HG02970 (cell line): Measurements from ENCODE around the gene ARMH2.
"Not testable (repeated sequence)": the region's sequence is repeated elsewhere in the genome, so short reads cannot be mapped to it uniquely, and the experiment has no call there.

Experiments
- ATAC-seq: cut with Tn5 transposase; IDR thresholded peaks from one replicate; pipeline ENCODE4 v1.9.1; 2021; ENCODE audit warnings: mild to moderate bottlenecking, moderate library complexity, moderate number of reproducible peaks; ENCODE audit not compliant: unreplicated experiment, low FRiP score

Gene ARMH2

DNA sequence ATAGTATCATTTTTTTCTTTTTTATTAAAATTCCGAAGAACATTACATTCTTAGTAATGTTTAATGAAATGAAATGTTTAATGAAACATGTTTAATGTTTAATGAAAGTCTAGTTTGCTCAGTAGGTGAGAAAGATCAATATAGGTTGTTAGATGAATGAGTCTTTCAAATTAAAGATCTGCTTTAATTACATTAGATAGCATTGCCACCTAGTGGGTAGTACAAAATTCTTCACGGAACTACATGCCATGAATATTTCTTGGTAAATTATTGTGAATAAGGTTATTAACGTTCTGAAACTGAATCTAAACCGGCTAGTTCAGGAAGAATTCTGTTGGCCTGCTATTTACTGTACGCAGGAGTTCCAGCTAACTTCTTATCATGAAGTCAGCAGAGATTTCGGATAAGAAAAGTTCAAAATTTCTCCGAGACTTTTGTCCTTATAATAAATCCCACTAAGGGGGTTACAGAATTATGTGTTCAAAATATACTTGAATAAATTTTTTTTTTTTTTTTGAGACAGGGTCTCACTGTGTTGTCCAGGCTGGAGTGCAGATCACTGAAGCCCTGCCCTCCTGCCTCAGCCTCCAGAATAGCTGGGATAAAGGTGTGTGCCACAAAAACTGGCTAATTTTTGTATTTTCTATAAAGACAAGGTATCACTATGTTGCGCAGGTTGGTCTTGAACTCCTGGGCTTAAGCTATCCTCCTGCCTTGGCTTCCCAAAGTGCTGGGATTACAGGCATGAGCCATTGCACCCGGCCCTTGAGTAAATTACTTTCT lies 31.8 kb downstream of the ARMH2 start:
- ATAC-seq, result no peak

DNA sequence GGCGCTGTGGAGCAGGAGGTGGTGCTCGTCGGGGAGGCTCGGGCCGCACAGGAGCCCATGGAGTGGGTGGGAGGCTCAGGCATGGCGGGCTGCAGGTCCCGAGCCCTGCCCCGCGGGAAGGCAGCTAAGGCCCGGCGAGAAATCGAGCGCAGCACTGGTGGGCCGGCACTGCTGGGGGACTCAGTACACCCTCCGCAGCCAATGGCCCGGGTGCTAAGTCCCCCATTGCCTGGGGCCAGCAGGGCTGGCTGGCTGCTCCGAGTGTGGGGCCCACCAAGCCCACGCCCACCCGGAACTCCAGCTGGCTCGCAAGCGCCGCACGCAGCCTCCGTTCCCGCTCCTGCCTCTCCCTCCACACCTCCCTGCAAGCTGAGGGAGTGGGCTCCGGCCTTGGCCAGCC lies 32.7 kb downstream of the ARMH2 start:
- ATAC-seq, result not testable (repeated sequence)

DNA sequence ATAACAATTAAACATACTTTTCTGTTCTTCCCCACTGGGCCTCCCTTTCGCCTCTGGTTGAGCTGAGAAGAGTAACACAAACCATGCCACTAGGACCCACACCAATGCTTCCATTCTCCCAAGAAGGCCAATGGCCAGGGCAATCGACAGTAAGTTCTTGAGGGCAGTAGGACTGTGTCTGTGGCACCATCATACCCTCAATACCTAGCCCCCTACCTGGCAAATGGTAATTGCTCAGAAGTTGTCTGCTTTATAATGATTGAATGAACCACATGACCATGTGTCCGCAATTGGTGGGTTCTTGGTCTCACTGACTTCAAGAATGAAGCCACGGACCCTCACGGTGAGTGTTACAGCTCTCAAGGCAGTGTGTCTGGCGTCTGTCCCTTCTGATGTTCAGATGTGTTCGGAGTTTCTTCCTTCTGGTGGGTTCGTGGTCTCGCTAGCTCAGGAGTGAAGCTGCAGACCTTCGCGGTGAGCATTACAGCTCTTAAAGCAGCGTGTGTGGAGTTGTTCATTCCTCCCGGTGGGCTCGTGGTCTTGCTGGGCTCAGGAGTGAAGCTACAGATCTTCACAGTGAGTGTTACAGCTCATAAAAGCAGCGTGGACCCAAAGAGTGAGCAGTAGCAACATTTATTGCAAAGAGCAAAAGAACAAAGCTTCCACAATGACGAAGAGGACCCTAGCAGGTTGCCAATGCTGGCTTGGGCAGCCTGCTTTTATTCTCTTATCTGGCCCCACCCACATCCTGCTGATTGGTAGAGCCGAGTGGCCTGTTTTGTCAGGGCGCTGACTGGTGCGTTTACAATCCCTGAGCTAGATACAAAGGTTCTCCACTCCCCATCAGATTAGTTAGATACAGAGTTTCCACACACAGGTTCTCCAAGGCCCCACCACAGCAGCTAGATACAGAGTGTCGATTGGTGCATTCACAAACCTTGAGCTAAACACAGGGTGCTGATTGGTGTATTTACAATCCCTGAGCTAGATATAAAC lies 33.6 kb downstream of the ARMH2 start:
- not testable (repeated sequence) for ATAC-seq

DNA sequence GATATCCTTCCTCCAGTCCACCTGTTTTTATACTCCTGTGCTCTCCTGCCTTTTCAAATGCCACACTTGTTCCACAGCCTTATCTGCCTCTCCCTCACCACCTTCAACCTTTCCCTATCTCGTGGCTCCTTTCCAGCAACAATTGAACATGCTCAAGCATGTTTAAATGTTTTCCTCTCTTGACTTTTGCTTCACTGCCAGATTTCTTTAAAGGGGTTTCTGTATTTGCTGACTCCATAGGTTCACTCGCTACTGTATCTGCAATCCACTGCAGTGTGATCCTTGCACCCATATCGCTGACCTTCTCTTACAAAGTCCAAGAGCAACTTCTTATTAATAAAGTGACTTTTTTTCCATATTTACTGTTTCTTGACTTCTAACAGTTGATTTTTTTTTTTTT lies 35.1 kb downstream of the ARMH2 start:
- ATAC-seq, result no peak

- ATAC-seq, result no peak
These were observed 36.9 kb downstream of the ARMH2 start for GRCh38 chr6:24761851-24762250.

- no peak for ATAC-seq
These were observed 37.4 kb downstream of the ARMH2 start for GRCh38 chr6:24761193-24761835.

- no peak for ATAC-seq
These were observed 38.5 kb downstream of the ARMH2 start for GRCh38 chr6:24760210-24760609.

DNA sequence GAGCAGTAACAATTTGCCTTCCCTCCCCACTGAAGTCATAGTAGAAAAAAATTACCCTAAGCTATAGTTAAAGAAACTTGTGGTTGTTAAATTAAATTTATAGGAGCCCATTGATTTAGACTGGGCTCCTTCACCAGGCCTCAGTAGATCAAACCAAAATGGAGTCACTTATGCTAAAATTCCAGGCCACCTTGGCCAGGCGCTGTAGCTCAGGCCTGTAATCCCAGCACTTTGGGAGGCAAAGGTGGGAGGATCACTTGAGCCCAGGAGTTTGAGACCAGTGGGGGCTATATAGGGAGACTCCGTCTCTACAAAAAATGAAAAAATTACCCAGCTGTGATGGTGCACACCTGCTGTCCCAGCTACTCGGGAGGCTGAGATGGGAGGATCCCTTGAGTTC lies 39.0 kb downstream of the ARMH2 start:
- ATAC-seq, result no peak

DNA sequence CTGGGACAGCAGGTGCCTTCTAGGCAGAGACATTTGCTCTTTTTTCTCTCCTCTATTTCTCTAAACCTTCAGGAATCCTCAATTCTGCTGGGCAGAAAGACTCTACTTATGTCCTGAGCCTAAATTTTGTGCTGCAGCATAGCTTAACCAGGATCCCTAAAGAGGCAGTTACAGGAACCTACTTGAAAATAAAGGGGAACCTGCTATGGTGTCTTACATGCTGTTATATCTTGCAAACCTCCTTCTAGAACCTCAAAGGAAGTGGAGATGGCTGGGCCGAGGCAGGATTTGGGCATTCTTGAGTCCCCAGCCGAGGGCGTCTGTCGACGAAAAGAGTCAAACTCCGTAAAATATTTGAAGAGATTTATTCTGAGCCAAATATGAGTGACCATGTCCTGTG lies 41.1 kb downstream of the ARMH2 start:
- ATAC-seq, result no peak

- no peak for ATAC-seq
These were observed 43.4 kb downstream of the ARMH2 start for GRCh38 chr6:24755279-24755678.

GRCh38 chr6:24754378-24754777 lies 44.3 kb downstream of the ARMH2 start:
- not testable (repeated sequence) for ATAC-seq

DNA sequence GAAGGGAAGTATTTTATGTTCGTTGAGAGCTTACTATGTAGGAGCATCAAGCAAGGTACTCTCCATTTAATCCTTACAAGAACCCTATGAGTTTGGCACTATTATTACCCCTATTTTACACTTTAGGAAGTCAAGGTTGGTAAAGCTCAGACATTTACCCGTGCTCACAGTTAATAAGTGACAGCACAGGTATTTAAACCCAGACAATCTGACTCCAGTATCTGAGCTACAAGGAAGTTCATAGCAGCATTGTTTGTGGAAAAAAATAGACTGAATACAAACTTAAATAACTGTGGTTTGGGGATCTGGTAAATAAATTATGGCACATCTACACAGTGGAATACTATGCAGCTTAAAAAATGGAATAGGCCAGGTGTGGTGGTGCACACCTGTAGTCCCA lies 45.2 kb downstream of the ARMH2 start:
- no peak for ATAC-seq

GRCh38 chr6:24752917-24753492 lies 45.7 kb downstream of the ARMH2 start:
- ATAC-seq, result no peak

DNA sequence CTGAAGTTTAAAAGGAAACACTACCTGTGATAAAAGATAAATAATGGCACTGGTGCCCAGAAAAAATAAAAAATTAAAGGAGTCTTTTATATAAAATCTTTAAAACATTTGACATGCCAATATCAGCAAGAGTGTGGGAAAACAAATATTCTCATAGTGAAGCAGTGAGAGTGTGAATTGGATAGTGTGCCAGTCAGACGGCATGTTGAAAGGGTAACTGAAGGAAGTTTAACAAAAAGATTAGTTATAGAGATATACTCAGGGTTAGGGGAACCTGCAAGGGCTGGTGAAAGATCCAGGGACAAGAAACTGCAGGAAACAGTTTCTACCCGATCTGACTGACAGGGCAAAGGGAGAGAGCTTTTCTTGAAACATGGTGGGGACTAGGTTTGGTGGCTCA lies 46.2 kb downstream of the ARMH2 start:
- ATAC-seq, result no peak

- ATAC-seq, result not testable (repeated sequence)
These were observed 47.8 kb downstream of the ARMH2 start for GRCh38 chr6:24750878-24751277.

DNA sequence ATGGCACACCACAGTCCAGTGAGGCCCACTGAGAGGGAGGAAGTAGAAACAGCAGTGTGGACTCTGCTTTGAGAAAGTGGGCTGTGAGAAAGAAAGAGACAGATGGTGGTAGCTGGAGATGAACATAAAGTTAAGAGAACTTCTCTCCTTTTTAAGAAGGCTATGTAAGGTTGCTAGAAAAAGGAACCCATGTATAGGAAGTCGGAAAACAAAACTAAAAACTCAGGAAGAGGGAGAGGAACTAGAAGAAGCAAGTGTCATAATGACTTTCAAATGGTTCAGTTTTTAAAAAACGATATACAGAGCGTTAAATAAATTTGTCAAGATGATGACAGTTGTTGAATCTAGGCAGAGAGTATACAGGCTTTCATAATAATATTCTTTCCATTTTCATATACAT lies 49.4 kb downstream of the ARMH2 start:
- no peak for ATAC-seq
